Measurements from ENCODE around the gene GNAQ.

GNAQ gene

DNA sequence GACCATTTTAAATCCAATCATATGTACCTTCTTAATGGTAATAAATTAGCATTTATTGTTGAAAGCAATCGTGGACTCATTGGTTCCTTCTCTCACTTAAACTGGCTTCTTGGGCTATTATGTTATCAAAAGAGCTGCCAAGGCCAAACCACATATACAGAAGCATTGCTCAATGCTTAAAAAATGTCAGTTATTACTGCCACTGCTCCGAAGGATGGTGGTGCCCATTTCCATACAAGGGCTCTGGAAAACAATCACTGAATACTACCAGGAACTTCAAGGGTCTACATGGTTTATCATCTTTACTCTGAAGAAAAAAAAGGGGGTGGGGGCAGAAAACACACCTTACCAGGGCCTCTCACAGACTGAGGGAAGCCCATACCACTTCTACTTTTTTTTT is 104.3 kb downstream of the GNAQ start:
- Histone ChIP-seq H3K4me3 (ENCODE audit: low read depth, low read length) (no peak overlapping the region), H3K36me3 (ENCODE audit: control insufficient read depth in 1 of 2, insufficient read depth in 2 of 2, low read length in 2 of 2) (peaks cover 0 to 3% of the 10 kb centered on the region in 2 experiments), H3K4ac (ENCODE audit: low read depth, low read length) (no peak overlapping the region), H4K91ac (ENCODE audit: low read depth, low read length) (no peak overlapping the region), H3K27ac (ENCODE audit: low read depth, low read length) (no peak overlapping the region), H4K8ac (ENCODE audit: low read depth, low read length) (no peak overlapping the region), H4K12ac (ENCODE audit: low read depth, low read length) (no peak overlapping the region), H3K9me3 (ENCODE audit: insufficient read depth, low read depth, low read length) (no peaks in the 10 kb centered on the region), H3K4me1 (ENCODE audit: control insufficient read depth in 1 of 2, insufficient read depth in 2 of 2, low read length in 2 of 2) (peaks cover 0 to 4% of the 10 kb centered on the region in 2 experiments), H2BK5ac (ENCODE audit: low read depth, low read length, poor library complexity) (no peak overlapping the region), H3K9ac (ENCODE audit: low read length) (no peak overlapping the region), H3K79me1 (ENCODE audit: low read length) (no peaks in the 10 kb centered on the region), H3K4me2 (ENCODE audit: low read length) (no peak overlapping the region), H2BK120ac (ENCODE audit: insufficient read depth, low read length, poor library complexity) (no peak overlapping the region), H3K23ac (ENCODE audit: low read length) (no peak overlapping the region), H3K27me3 (ENCODE audit: insufficient read depth, low read length) (no peaks in the 10 kb centered on the region), H2BK12ac (ENCODE audit: low read length) (no peak overlapping the region), H3K79me2 (ENCODE audit: control insufficient read depth, insufficient read depth, low read length, poor library complexity) (peaks cover 2% of the 10 kb centered on the region), H2AFZ (ENCODE audit: insufficient read depth, low read length, poor library complexity) (no peak overlapping the region), H3K18ac (ENCODE audit: low read length) (no peak overlapping the region), H3K14ac (ENCODE audit: low read length) (no peak overlapping the region), H2AK5ac (ENCODE audit: low read length) (no peak overlapping the region)
- WGBS (ENCODE audit: extremely low coverage, insufficient coverage, insufficient read length), result no CpG with 5 or more reads among the region's 2 CpGs
- peak in 1 of 2 donors; percentile 42 for DNase-seq

DNA sequence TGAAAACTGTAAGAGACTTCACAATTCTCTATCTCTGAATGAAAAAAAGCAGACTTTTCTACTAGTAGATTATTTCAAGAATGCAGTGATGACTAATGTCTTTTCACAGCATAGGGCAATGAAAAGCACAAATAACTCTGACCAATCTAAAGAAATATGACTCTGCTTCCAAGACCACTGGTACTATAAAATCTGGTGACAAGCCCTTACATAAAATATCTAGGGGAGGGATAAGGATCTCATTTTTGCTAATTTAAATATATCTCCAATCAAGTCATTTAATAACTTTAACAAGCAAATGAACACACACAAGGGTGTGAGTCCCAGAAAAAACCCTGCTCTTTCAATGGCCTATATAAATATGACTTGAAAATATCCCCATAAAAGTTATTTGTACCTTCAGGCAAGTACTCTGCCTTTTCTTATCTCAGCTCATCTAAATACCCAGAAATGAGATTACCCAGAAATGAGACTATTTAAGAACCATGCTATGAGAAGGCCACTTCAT is 105.2 kb downstream of the GNAQ start:
- no peak overlapping the region for H3K18ac ChIP-seq (ENCODE audit: low read length)
- H4K91ac ChIP-seq (ENCODE audit: low read depth, low read length), result no peak overlapping the region
- peaks cover 2% of the 10 kb centered on the region for H3K79me2 ChIP-seq (ENCODE audit: control insufficient read depth, insufficient read depth, low read length, poor library complexity)
- H2BK120ac ChIP-seq (ENCODE audit: insufficient read depth, low read length, poor library complexity), result no peak overlapping the region
- H3K4ac ChIP-seq (ENCODE audit: low read depth, low read length), result no peak overlapping the region
- H3K4me3 ChIP-seq (ENCODE audit: low read depth, low read length), result no peak overlapping the region
- H3K9me3 ChIP-seq (ENCODE audit: insufficient read depth, low read depth, low read length), result no peaks in the 10 kb centered on the region
- H2BK5ac ChIP-seq (ENCODE audit: low read depth, low read length, poor library complexity), result no peak overlapping the region
- DNase-seq, result peak in 1 of 2 donors; percentile 60
- H3K14ac ChIP-seq (ENCODE audit: low read length), result no peak overlapping the region
- no peak overlapping the region for H3K27ac ChIP-seq (ENCODE audit: low read depth, low read length)
- no peak overlapping the region for H3K9ac ChIP-seq (ENCODE audit: low read length)
- no peak overlapping the region for H2AK5ac ChIP-seq (ENCODE audit: low read length)
- no peak overlapping the region for H4K8ac ChIP-seq (ENCODE audit: low read depth, low read length)
- H2AFZ ChIP-seq (ENCODE audit: insufficient read depth, low read length, poor library complexity), result no peak overlapping the region
- H3K4me2 ChIP-seq (ENCODE audit: low read length), result no peak overlapping the region
- peaks cover 0 to 4% of the 10 kb centered on the region in 2 experiments for H3K4me1 ChIP-seq (ENCODE audit: control insufficient read depth in 1 of 2, insufficient read depth in 2 of 2, low read length in 2 of 2)
- H3K27me3 ChIP-seq (ENCODE audit: insufficient read depth, low read length), result no peaks in the 10 kb centered on the region
- H3K36me3 ChIP-seq (ENCODE audit: control insufficient read depth in 1 of 2, insufficient read depth in 2 of 2, low read length in 2 of 2), result peaks cover 0 to 3% of the 10 kb centered on the region in 2 experiments
- no peaks in the 10 kb centered on the region for H3K79me1 ChIP-seq (ENCODE audit: low read length)
- no peak overlapping the region for H2BK12ac ChIP-seq (ENCODE audit: low read length)
- H3K23ac ChIP-seq (ENCODE audit: low read length), result no peak overlapping the region
- H4K12ac ChIP-seq (ENCODE audit: low read depth, low read length), result no peak overlapping the region

DNA sequence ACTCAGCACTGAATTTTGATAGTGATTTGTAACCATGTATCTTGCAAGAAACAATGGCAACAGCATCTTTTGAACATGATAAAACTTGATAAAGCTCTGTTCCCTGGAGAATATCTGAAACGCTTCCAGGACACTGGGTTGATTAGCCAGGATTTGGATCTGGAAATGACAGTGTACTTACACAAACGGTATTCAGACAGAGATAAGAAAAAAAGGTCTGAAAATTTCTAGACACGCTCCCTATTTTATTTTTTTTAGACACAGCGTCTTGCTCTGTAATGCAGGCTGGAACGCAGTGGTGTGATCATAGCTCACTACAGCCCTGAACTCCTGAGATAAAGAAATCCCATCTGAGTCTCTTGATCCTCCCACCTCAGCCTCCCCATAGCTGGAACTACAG is 109.0 kb downstream of the GNAQ start:
- Histone ChIP-seq H3K4me1 (ENCODE audit: control insufficient read depth in 1 of 2, insufficient read depth in 2 of 2, low read length in 2 of 2) (peaks cover 0 to 4% of the 10 kb centered on the region in 2 experiments), H2AFZ (ENCODE audit: insufficient read depth, low read length, poor library complexity) (no peak overlapping the region), H4K12ac (ENCODE audit: low read depth, low read length) (no peak overlapping the region), H2AK5ac (ENCODE audit: low read length) (no peak overlapping the region), H3K4ac (ENCODE audit: low read depth, low read length) (no peak overlapping the region), H3K27ac (ENCODE audit: low read depth, low read length) (no peak overlapping the region), H3K18ac (ENCODE audit: low read length) (no peak overlapping the region), H4K91ac (ENCODE audit: low read depth, low read length) (no peak overlapping the region), H3K9ac (ENCODE audit: low read length) (no peak overlapping the region), H2BK12ac (ENCODE audit: low read length) (no peak overlapping the region), H4K8ac (ENCODE audit: low read depth, low read length) (no peak overlapping the region), H3K14ac (ENCODE audit: low read length) (no peak overlapping the region), H3K9me3 (ENCODE audit: insufficient read depth, low read depth, low read length) (no peaks in the 10 kb centered on the region), H3K79me2 (ENCODE audit: control insufficient read depth, insufficient read depth, low read length, poor library complexity) (peaks cover 2% of the 10 kb centered on the region), H3K27me3 (ENCODE audit: insufficient read depth, low read length) (no peaks in the 10 kb centered on the region), H3K4me2 (ENCODE audit: low read length) (no peak overlapping the region), H3K79me1 (ENCODE audit: low read length) (no peaks in the 10 kb centered on the region), H2BK120ac (ENCODE audit: insufficient read depth, low read length, poor library complexity) (no peak overlapping the region), H3K23ac (ENCODE audit: low read length) (no peak overlapping the region), H2BK5ac (ENCODE audit: low read depth, low read length, poor library complexity) (no peak overlapping the region), H3K4me3 (ENCODE audit: low read depth, low read length) (no peak overlapping the region), H3K36me3 (ENCODE audit: control insufficient read depth in 1 of 2, insufficient read depth in 2 of 2, low read length in 2 of 2) (peaks cover 2 to 3% of the 10 kb centered on the region in 2 experiments)
- WGBS (ENCODE audit: extremely low coverage, insufficient coverage, insufficient read length), result no CpG with 5 or more reads among the region's 5 CpGs
- peak in 1 of 2 donors; percentile 52 for DNase-seq

DNA sequence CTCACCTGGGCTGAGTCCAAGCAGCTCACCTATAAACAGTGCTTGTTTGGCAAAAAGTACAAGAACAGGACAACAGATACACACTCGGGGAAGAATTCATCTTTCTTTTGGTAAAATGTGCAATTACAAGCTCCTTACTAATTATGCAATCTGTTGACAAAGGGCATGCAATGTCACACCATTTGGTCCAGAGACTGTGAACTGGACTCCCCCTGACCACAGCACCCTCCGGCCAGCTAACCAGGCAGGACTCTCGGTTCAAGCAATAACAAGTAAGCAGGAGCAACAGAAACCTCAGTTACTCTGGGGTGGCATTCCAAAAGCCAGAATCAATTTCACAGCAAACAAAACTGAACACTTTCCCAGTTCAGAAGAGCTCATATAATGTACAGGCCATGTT is 113.8 kb downstream of the GNAQ start:
- Histone ChIP-seq H3K27me3 (ENCODE audit: insufficient read depth, low read length) (no peaks in the 10 kb centered on the region), H3K4me2 (ENCODE audit: low read length) (no peak overlapping the region), H4K91ac (ENCODE audit: low read depth, low read length) (no peak overlapping the region), H3K14ac (ENCODE audit: low read length) (no peak overlapping the region), H3K4ac (ENCODE audit: low read depth, low read length) (no peak overlapping the region), H2BK120ac (ENCODE audit: insufficient read depth, low read length, poor library complexity) (no peak overlapping the region), H4K8ac (ENCODE audit: low read depth, low read length) (no peak overlapping the region), H2BK12ac (ENCODE audit: low read length) (no peak overlapping the region), H3K36me3 (ENCODE audit: control insufficient read depth in 1 of 2, insufficient read depth in 2 of 2, low read length in 2 of 2) (peaks cover 2 to 3% of the 10 kb centered on the region in 2 experiments), H3K27ac (ENCODE audit: low read depth, low read length) (no peak overlapping the region), H3K9ac (ENCODE audit: low read length) (no peak overlapping the region), H3K4me3 (ENCODE audit: low read depth, low read length) (no peak overlapping the region), H2BK5ac (ENCODE audit: low read depth, low read length, poor library complexity) (no peak overlapping the region), H3K79me1 (ENCODE audit: low read length) (no peaks in the 10 kb centered on the region), H2AFZ (ENCODE audit: insufficient read depth, low read length, poor library complexity) (no peak overlapping the region), H3K18ac (ENCODE audit: low read length) (no peak overlapping the region), H3K4me1 (ENCODE audit: control insufficient read depth in 1 of 2, insufficient read depth in 2 of 2, low read length in 2 of 2) (peaks cover 0 to under 1% of the 10 kb centered on the region in 2 experiments), H4K12ac (ENCODE audit: low read depth, low read length) (no peak overlapping the region), H3K9me3 (ENCODE audit: insufficient read depth, low read depth, low read length) (no peaks in the 10 kb centered on the region), H2AK5ac (ENCODE audit: low read length) (no peak overlapping the region), H3K79me2 (ENCODE audit: control insufficient read depth, insufficient read depth, low read length, poor library complexity) (no peaks in the 10 kb centered on the region), H3K23ac (ENCODE audit: low read length) (no peak overlapping the region)
- no peak for DNase-seq
- no CpG with 5 or more reads among the region's 3 CpGs for WGBS (ENCODE audit: extremely low coverage, insufficient coverage, insufficient read length)
